IPS-18c (cell line): ENCODE measurements around the gene WDR5B.
"Not testable (repeated sequence)": the region's sequence is repeated elsewhere in the genome, so short reads cannot be mapped to it uniquely, and the experiment has no call there.

ENCODE experiments used
- H3K4me3 ChIP-seq: 2 replicates; pipeline ENCODE4 v1.7.0; 2013; ENCODE audit warnings: low read depth, mild to moderate bottlenecking, low read length, moderate library complexity; ENCODE audit not compliant: insufficient read depth
- H3K9me3 ChIP-seq: one replicate; pipeline ENCODE4 v1.6.1; 2013; ENCODE audit warnings: mild to moderate bottlenecking, low read length, moderate library complexity; ENCODE audit not compliant: control insufficient read depth, insufficient read depth

WDR5B gene

DNA sequence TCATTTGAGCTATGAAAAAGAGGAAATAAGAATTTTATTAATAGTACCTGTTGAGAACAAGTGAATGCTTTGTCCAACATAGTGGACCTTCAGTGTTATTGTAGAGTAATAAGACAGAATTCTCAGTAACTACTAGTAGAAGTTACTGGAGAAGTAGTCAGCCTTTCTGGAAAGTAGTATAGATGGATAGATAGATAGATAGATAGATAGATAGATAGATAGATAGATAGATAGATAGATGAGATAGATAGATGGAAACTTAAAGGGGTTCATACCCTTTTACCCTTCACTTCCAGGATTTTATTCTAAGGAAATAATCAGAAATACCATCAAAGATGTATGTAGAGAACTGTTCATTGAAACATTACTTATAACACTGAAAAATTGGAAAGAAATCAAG lies 26.7 kb downstream of the WDR5B start:
- Histone ChIP-seq H3K9me3 (no peaks in the 10 kb centered on the region), H3K4me3 (no peak overlapping the region)

DNA sequence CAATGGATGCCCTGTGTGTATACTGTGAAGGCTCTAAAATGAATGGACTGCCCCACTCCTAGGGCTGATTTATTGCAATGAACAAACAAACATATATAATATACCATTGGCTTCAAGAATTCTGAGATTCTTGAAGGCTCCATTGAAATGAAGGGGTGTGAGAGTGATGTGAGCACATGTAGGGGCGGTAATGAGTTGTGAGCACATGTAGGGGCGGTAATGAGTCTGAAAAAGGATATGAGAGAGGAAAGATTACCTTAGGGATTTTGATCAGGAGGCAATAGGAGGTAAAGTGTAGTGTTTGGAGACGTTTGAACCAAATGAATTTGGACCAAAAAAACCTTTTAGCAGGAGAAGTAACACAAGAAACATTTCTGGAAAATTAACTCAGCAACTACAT lies 28.2 kb downstream of the WDR5B start:
- H3K4me3 ChIP-seq, result no peak overlapping the region
- H3K9me3 ChIP-seq, result no peaks in the 10 kb centered on the region

DNA sequence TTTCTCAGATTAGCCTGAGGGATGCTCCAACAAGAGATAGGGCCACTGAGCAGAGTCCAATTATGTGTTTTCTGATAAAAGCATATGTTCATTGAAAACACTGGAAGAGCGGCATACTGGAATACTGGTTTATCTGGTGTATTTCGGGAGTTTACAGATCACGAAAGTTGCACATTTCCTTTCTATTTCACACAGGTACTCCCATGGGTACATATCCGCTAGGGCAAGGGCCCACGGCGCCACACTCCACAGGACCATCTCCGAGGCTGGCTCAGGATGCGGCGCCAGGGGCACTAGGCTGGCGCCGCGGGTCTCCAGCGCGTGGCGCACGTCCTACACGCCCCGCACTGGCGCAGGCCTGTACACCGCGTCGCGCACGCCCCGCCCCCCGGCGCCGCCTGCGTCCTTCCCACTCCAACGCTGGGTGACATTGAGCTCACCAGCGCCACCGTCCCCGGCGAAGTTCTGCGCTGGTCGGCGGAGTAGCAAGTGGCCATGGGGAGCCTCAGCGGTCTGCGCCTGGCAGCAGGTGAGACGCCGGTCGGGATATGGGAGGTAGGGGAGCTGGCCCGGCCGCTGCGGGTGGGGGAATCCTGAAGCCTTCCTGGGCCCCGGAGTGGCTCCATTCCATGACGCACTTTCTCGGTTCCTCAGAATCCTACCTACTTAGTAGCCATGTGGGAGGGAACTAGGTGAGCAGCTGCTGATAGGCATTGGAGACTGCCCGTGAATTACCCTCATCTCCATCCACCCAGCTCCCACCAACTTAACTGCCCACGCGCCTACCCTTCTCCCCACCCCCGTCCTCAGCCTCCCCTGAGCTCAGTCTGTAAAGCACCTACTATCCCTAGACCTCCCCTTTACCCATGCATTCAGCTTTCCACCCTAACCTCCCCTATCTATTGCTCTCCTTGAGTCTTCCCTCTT lies 31.8 kb downstream of the WDR5B start, which contains the start of gene FAM162A:
TSS of gene FAM162A (plus strand) at position 412 of the 927 bp plus-strand sequence. CDS start at position 496, 84 bp downstream.
- peak within 1 kb of the TSS; percentile 86 for H3K4me3 ChIP-seq
- H3K9me3 ChIP-seq, result no peaks in the 10 kb centered on the region

DNA sequence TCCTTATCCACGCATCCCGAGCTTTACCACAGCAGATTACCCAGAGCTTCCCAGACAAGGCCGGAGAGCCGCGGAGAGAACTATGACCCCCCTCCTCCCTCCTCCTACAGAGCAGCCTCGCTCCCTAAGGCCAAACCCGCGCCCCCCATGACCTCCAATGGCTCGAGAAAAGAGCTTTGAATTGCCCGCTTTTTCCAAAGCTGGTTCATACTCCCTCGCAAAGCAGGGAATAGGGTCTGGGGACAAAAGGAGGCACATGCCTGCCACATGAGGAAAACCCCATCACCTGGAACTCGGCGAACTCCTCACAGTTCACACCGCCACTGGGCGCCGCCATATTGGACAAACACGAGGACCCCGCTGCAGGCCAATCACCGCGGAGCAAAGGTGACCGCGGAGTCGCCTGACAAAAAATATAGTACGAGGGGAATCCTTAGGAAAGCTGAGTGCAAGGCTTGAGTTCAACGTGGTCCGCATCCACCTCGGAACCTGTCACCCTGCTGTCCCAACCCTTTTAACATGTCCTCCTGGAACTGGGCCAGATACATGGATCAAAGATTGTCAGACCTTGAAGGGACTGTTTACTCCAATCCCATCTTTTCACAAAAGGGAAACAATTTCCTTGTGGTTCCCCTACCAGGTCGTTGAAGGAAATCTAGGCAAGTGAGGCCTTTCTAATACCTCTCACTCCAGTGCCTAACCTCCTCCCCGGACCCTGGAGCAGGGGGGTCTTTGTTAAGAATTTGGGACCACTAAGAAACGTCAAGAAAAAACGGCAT lies 32.8 kb downstream of the WDR5B start, which contains the start of gene MIX23:
TSS of gene MIX23 (minus strand) at position 344 of the 779 bp plus-strand sequence. CDS start at position 337, 7 bp downstream.
- Histone ChIP-seq H3K9me3 (no peaks in the 10 kb centered on the region), H3K4me3 (peak within 1 kb of the TSS; percentile 86)

DNA sequence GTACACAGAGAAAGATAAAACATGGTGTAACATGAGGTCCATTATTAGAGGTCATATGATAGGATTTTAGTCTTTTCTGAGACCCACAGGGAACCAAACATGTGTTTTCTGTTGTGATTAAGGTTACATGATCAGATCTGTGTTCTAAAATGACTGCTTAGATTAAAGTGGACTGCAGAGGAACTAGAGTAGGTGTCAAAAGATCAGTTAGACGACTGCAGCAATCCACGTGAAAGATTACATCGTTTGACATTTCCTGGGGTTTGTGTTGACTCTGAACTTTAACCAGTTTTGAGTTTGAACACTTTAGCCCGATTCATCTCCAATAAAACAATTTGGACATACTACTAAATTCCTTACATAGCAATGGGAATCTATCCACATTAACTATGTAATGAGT lies 37.9 kb downstream of the WDR5B start:
- Histone ChIP-seq H3K4me3 (no peak overlapping the region), H3K9me3 (no peaks in the 10 kb centered on the region)

DNA sequence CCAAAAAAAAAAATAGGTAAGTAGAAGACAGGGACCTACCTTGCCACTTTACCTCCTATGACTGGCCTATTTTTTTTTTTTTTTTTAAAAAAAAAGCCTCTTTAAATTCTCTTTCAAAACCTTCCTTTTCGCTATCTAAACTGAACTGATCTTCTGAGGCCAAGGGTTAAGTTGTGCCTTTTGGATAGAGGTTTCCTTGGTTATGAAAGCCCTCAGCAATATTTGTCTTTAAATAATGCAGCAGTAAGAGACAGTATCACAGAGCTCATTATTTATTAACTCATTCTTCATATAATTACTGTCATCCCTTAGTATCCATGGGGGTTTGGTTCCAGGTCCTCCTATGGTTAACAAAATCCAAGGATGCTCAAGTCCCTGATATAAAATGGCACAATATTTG lies 41.8 kb downstream of the WDR5B start:
- Histone ChIP-seq H3K4me3 (no peak overlapping the region), H3K9me3 (no peaks in the 10 kb centered on the region)

DNA sequence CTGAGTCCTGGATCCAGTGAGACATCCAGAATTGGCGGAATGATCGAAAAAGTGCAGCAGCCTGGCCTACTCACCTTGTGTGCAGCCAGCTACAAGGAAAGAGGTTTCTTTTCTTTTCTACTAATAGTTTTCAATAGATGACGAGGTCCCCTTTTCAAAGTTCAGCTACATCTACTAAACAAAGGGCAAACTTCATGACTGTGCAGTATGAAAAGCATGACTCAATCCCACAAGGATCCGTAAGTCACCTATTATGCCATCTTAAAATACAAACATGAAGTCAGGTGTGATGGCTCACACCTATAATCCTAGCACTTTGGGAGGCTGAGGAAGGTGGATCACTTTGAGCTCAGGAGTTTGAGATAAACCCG lies 49.5 kb downstream of the WDR5B start:
- Histone ChIP-seq H3K4me3 (no peak overlapping the region), H3K9me3 (no peaks in the 10 kb centered on the region)

DNA sequence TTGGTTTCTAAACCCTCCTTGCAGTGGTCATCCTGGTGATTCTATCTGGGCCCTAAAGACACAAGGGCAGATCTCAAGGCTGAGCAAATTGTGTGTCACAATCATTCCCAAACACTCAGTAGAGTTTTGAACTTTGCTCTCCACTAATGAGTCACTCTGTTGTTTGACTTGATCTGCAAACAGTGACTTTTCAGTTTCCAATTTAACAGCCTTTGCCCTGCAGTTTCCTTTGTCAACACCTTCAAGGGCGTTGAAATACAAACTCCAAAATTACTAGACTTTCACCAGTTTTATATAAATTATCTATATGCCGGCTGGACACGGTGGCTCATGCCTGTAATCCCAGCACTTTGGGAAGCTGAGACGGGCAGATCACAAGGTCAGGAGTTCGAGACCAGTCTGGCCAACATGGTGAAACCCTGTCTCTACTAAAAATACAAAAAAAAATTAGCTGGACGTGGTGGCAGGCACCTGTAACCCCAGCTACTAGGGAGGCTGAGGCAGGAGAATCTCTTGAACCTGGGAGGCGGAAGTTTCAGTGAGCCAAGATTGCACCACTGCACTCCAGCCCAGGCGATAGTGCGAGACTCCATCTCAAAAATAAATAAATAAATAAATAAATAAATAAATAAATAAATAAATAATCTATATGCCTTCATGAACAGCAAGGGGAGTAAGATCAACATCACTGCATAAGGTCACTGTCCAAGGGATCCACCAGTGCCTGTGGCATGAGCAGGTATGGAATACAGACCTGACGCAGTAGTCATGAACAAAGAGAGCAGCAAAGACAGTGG lies 50.1 kb downstream of the WDR5B start:
- not testable (repeated sequence) for H3K4me3 ChIP-seq

DNA sequence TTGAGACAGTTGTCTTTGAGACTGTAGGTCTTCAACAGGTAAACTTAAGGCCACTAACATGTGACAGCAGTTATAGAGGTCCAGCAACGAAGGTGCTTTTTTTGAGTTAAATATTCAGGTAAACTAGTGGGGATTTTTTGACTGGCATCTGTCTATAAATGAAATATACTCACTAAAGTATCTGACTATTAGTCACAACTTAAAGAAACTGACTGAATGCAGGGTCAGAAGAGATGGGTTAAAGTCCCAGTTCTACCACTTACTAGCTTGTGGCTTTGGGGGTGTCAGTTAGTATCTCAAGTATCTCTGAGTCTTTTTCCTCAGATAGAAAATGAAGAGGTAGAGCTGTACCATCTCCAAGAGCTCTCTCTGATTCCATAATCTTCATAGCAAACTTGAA lies 50.8 kb downstream of the WDR5B start:
- Histone ChIP-seq H3K4me3 (no peak overlapping the region), H3K9me3 (no peaks in the 10 kb centered on the region)

More for the DNA sequence above, 50.1 kb downstream of the WDR5B start:
- not testable (repeated sequence) for H3K9me3 ChIP-seq

DNA sequence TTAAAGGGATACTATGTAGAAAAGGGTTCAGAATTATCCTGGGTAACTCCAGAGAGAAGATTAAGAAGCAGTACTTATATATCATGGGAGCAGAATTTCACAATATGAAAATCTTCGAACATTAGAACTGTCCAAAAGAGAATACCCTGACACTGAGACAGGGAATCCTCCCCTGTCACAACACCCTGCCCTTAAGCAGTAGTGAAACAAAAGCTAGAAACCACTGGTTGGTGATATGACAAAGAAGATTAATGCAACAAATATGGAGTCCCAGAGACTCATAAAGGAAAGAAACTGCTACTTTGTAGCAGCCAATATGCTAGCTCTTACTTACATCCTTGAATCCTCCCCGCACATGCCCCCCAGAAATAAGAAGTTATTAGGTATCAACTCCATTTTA lies 51.4 kb downstream of the WDR5B start:
- Histone ChIP-seq H3K4me3 (no peak overlapping the region), H3K9me3 (no peaks in the 10 kb centered on the region)
